PFSK-1 (cell line): ENCODE results near the gene CCND3.

ENCODE experiments used
- FOXP2 ChIP-seq: optimal IDR thresholded peaks from 2 replicates; pipeline ENCODE3; 2011; ENCODE audit warnings: borderline replicate concordance, control low read depth, inconsistent platforms; ENCODE audit not compliant: insufficient read depth; ENCODE audit errors: extremely low read length, extremely low read depth
- POLR2AphosphoS5 ChIP-seq: IDR thresholded peaks from 2 replicates; pipeline ENCODE4 v1.6.1; 2012; ENCODE audit warnings: low read depth, mild to moderate bottlenecking, control low read depth, low read length, moderate library complexity
- REST ChIP-seq, 2 experiments: IDR thresholded peaks; 2 replicates each; pipeline versions ENCODE4 v1.6.1 to v1.8.0; 2011 to 2012; ENCODE audit warnings: low read depth in 2 of 2, low read length in 2 of 2, control low read depth in 1 of 2, inconsistent platforms in 1 of 2, mild to moderate bottlenecking in 1 of 2, moderate library complexity in 1 of 2; ENCODE audit not compliant: insufficient read depth in 1 of 2
- SIN3A ChIP-seq: IDR thresholded peaks from 2 replicates; pipeline ENCODE4 v1.6.1; 2012; ENCODE audit warnings: mild to moderate bottlenecking, low read length, moderate library complexity, borderline replicate concordance; ENCODE audit not compliant: insufficient read depth
- TAF1 ChIP-seq: IDR thresholded peaks from 2 replicates; pipeline ENCODE4 v1.6.1; 2012; ENCODE audit warnings: low read length, control low read depth, borderline replicate concordance; ENCODE audit not compliant: insufficient read depth

CCND3 gene

GRCh38 chr6:41914343-41914742 is 27.3 kb downstream of the CCND3 start:
- TF ChIP-seq REST (IDR thresholded peaks at IDR 0.05; ENCODE audit: insufficient read depth in 1 of 2, low read depth in 2 of 2, low read length in 2 of 2) (no peak), FOXP2 (no peak), TAF1 (no peak), POLR2AphosphoS5 (no peak), SIN3A (no peak)

GRCh38 chr6:41909727-41910126 is 31.9 kb downstream of the CCND3 start:
- no peak for TF ChIP-seq TAF1
- no peak for TF ChIP-seq POLR2AphosphoS5
- TF ChIP-seq FOXP2 = no peak
- no peak for TF ChIP-seq SIN3A

GRCh38 chr6:41901882-41902519 is 39.6 kb downstream of the CCND3 start:
- TF ChIP-seq POLR2AphosphoS5 (no peak), TAF1 (no peak), SIN3A (no peak), REST (IDR thresholded peaks at IDR 0.05; ENCODE audit: insufficient read depth in 1 of 2, low read depth in 2 of 2, low read length in 2 of 2) (no peak), FOXP2 (no peak)

GRCh38 chr6:41900861-41901260 is 40.7 kb downstream of the CCND3 start:
- TF ChIP-seq FOXP2 (no peak), REST (IDR thresholded peaks at IDR 0.05; ENCODE audit: insufficient read depth in 1 of 2, low read depth in 2 of 2, low read length in 2 of 2) (no peak), TAF1 (no peak), SIN3A (no peak), POLR2AphosphoS5 (no peak)

- no peak for TF ChIP-seq SIN3A
- TF ChIP-seq POLR2AphosphoS5 = no peak
- no peak for TF ChIP-seq TAF1
- TF ChIP-seq FOXP2 = no peak
- TF ChIP-seq REST (IDR thresholded peaks at IDR 0.05; ENCODE audit: insufficient read depth in 1 of 2, low read depth in 2 of 2, low read length in 2 of 2) = no peak
These were observed 45.3 kb downstream of the CCND3 start for GRCh38 chr6:41896281-41896680.
